Measurements from ENCODE around the gene BTBD16.

BTBD16 gene

DNA sequence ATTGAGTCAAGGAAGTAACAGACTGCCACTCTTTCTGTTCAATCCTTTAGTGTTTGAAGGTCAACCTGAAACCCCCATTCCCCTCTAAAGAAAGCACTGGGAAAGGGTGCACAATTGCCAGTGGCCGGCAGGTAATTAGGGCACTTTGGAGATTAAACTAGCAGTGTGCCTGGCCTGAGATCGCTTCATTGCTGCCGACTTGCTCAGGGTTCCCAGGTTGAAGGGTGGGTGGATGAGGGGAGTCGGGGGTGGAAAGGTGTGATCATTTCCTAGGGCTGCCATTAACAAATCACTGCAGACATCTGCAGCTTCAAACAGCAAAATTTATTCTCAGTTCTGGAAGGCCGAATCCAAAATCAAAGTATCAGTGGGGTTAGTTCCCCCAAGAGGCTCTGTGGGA lies 16.3 kb upstream of the BTBD16 start:
- H3K4me3 ChIP-seq (ENCODE audit: low read length), result no peak overlapping the region
- TF ChIP-seq ZNF274 (IDR thresholded peaks at IDR 0.05; ENCODE audit: low read depth, low read length), result no peak

DNA sequence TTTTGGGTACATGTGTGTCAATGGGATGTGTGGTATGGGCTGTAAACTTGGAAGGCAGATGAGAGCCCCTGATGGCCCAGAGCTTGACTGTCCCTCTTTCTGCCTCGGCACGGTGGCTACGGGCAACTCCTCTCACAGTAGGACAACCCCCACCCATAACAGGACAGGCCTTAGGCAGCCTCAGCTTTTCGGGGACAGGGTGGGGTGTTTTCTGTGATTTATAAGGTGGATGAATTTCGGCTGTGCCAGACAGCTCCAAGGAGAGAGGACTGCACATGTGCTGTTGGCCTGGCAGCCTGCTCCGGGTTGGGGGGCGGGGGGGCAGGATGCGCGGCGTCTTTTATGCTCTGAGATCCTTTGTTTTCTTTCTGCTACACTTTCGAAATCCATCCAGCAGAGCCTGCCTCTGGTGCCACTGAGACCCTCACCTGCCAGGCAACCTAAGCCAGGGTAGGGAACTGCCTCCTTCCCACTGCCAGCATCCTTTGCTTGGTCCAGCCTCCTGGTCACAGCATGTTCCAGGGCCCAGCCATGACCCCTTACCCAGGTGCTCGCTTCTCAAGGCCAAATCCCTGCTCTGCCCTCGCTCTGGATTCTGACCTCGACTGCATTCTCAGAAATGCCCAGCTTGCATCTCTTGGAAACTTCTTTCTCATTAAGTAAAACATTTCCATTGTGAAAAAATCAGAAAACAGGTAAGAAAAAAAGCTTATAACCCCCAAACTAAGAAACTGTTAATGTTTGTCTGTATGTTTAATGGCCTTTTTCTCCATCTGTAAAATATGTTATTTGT lies 15.4 kb upstream of the BTBD16 start:
- no peak overlapping the region for H3K4me3 ChIP-seq (ENCODE audit: low read length)
- no peak for TF ChIP-seq ZNF274 (IDR thresholded peaks at IDR 0.05; ENCODE audit: low read depth, low read length)

DNA sequence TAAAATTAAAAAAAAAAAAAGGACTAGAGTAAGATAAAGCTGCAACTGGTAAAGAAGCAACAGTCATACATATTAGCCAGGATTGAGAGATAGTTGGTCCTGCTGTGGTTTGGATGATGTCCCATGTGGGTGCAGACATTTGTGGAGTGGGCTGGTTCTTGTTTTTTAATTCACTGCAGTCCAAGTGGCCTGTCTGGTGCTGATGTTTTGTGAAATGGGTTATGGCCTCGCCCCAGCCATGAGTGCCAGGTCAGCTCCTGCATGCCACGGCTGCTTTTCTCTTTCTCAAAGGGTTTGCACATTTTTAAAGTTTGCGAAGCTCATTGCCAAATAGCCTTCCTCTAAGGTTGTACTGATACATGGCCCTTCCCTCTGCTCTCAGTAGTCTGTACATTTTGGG lies 14.1 kb upstream of the BTBD16 start:
- no peak for TF ChIP-seq ZNF274 (IDR thresholded peaks at IDR 0.05; ENCODE audit: low read depth, low read length)
- H3K4me3 ChIP-seq (ENCODE audit: low read length), result no peak overlapping the region

DNA sequence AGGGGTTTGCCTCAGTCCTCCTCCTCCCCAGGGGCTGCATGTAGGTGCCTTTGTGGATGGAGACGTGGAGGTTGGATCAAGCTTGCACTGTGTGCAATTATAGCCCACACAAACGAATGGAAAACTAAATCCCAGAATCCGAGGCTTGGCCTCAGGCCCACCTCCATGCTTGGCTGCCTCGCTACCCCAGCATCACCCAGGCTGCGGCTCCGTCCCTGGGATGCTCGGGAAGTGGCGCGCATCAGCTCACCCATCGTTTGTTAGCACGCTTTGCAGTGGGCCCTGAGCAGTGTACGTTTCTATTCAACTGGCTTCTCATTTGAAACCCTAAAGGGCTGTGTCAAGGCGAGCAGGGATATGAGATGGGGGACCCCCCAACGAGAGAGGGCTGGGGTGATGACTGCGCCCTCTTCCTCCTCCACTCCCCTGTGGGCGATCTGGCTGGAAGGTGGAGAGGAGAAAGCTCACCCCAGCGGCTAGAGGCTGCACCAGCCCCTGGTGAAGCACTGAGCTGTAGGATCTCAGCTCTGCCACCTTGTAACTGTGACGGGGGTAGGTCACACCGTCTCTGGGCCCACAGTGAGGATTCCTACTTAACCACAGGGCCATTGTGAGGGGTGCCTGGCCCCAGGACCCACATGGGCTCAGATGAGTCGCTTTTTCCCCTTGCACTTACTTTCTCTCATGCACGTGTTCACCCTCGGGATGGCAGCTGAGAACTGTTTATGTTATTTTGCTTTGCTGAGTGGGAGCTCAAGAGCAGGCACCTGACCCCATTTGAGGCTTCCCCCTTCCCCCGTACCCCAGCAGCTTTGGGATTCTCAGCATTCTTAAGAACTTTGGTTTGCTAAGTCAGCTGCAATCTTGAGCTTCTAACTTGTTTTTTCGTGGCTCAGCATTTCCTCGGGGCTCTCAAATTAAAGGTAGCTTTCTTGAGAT lies 12.7 kb upstream of the BTBD16 start:
- H3K4me3 ChIP-seq (ENCODE audit: low read length), result no peak overlapping the region
- TF ChIP-seq ZNF274 (IDR thresholded peaks at IDR 0.05; ENCODE audit: low read depth, low read length), result no peak

DNA sequence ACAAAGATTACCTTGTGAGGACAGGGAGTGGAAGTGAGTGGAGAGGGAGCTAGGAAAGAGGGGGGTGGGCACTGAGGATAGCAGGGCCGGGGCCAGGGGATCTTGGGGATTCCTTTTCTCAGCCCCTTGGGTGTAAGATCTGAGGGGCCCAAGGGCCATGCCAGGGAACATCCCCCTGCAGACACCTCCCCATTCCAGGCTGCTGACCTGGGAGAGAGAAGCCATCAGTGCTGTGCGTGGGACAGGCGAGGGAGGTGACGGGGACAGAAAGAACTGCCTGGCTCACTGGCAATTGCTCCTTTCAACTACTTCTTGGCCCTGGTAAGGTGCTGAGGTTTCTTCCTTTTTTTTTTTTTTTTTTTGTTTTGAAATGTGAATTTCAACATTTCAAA lies 12.0 kb upstream of the BTBD16 start:
- TF ChIP-seq ZNF274 (IDR thresholded peaks at IDR 0.05; ENCODE audit: low read depth, low read length), result no peak
- no peak overlapping the region for H3K4me3 ChIP-seq (ENCODE audit: low read length)

DNA sequence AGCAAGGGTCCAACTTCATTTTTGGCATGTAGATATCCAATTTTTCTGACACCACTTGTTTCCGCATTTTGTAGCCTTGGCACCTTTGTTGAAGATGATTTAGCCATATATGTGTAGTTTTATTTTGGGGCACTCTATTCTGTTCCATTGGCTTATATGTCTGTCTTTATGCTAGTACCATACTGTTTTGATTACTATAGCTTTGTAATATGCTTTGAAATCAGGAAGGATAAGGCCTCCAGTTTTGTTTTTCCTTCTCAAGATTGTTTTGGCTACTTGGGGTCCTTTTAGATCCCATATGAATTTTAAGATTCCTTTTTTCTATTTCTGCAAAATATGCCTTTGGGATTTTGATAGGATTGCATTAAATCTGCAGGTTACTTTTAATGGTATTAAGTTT lies 9.5 kb upstream of the BTBD16 start:
- no peak for TF ChIP-seq ZNF274 (IDR thresholded peaks at IDR 0.05; ENCODE audit: low read depth, low read length)
- H3K4me3 ChIP-seq (ENCODE audit: low read length), result no peak overlapping the region

DNA sequence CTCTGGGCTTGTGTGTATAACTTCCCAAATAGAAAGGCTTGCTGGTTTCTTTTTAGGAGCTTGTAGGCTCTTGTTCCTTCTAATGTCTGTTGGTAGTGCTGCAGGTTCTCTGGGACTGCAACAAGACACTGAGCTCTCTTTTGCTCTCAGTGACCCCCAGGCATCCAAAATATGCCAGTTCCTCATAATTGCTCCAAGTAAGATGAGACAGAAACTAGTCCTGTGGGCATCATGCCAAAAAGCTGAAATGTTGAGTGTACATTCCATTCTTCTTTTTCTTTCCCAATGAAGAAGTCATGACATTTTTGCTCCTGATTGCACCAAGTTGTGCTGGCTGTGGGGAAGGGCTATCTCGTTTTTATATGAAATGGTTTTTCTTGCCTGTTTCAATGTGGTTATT lies 7.1 kb upstream of the BTBD16 start:
- no peak for TF ChIP-seq ZNF274 (IDR thresholded peaks at IDR 0.05; ENCODE audit: low read depth, low read length)
- H3K4me3 ChIP-seq (ENCODE audit: low read length), result no peak overlapping the region

DNA sequence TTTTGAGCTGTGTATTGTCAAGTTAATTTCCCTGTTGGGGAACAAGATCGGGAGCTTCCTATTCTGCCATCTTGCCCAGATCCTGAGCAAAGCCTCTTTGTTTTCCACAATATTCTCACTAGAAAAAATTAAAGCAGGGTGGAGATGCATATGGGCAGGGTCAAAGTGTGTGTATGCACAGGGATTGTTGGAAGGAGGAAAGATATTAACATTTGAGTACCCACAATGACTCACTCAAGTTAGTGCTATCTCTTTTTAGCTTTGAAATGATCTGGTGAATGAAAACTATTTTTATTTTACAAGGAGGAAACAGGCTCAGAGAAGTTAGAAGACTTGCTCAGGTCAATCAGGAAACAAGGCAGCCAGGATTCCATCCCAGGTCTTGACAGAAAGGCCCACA lies 6.7 kb upstream of the BTBD16 start:
- TF ChIP-seq ZNF274 (IDR thresholded peaks at IDR 0.05; ENCODE audit: low read depth, low read length), result no peak
- no peak overlapping the region for H3K4me3 ChIP-seq (ENCODE audit: low read length)

DNA sequence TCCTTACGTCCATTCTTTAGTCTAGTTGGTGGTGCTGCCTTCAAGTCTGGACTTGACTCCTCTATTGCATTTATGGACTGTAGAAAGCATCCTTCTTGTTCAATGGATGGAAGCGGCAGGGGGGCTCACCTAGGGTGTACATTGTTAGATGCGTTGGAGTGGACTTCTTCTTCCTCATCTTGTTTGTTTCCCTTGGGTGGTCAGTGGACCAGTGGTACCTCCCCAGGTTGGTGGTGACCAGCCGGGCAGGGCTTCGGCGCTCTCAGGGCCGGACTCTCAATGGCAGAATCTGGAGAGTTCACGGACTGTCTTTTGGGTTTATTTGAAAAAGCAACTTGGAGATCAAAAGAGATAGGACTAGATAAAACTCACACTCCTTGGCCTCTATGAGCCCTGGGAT lies 6.2 kb upstream of the BTBD16 start:
- no peak for TF ChIP-seq ZNF274 (IDR thresholded peaks at IDR 0.05; ENCODE audit: low read depth, low read length)
- no peak overlapping the region for H3K4me3 ChIP-seq (ENCODE audit: low read length)

DNA sequence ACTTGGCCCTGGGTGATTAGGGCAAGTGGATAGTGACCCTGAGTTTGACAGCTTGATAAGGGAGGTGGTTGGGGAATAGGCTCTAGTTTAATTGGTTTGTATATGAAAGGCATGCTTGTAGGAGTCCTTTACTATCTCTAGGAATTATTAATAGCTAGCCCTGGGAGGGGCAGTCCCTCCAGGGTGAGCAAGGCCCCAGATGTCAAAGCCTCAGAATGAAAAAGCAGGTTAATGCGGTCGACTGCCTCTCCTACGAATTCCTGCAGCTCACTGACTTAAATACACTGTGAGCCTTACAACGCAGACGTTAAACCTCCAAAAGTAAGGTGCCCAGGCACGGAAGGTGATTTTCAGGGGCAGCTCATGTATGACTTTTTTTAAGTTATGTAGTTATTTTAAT lies 5.2 kb upstream of the BTBD16 start:
- no peak overlapping the region for H3K4me3 ChIP-seq (ENCODE audit: low read length)
- TF ChIP-seq ZNF274 (IDR thresholded peaks at IDR 0.05; ENCODE audit: low read depth, low read length), result no peak

DNA sequence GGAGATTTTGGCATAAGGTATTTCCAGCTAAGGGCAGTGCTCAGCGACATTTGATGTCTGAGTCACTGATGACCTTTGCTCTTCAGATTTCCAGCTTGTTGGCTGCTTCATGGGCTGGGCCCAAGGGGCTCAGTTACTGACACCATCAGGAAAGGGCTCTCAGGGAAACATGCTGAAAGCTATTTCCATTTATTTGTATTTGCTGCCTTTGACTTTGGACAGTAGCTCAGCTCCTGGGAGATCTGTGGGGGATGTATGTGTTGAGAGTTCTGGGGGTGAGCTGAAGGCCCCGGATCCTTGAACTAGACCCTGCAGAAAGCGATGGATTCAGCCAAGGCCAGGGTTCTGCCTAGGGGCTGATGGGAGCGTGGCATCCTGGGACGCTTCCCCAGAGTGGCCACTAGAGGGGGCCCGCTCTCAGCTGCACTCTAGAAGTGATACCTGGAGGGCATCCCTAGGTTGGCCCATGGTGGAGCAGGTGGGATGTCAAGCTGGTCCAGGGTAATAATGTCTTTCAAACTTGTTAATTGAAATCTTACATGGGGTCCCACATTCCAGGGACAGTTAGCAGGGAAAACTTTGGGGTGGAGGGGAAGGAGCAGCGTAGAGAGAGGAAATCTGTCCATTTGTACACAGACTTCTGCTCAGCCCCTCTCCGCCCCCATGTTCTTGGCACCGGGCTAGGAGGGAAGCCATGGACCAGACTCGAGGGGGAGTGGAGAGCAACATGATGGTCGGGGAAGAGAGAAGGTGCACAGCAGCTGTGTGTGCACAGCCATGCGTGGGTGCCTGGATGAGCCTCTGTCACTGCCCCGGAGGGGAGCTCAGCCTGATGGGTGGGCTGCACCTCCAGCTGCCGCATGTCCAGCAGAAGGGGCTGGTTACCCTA lies 3.0 kb upstream of the BTBD16 start:
- no peak overlapping the region for H3K4me3 ChIP-seq (ENCODE audit: low read length)
- no peak for TF ChIP-seq ZNF274 (IDR thresholded peaks at IDR 0.05; ENCODE audit: low read depth, low read length)

DNA sequence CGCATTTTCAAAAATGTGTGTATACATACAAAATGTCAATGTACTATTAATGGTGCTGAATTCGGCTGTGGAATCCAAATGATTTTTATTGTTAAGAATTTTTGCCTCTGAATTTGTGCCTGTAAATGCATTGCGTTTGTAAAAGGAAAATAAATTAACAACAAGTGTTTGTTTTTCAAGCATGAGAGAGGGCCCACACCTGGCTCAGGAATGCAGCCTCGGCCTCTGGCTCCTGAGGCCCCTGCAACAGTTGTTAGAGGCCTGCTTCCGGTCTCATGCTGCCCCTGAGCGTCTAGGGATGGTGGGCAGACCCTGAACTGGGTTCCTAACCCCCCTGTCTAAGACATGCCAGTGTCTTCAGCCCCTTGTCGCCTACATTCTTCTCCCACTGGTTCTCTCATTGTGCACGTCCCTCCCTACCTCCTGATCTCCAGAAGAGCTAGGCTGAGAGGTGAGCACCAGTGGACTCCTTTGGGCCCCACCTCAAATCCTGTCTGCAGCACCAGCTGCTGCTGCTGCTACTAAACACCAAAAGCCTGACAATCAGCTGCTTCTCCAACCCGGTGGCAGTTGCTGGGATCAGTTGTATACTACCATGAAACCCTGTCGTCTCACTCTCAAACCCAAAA lies 1.9 kb upstream of the BTBD16 start:
- TF ChIP-seq ZNF274 (IDR thresholded peaks at IDR 0.05; ENCODE audit: low read depth, low read length), result no peak
- no peak overlapping the region for H3K4me3 ChIP-seq (ENCODE audit: low read length)

DNA sequence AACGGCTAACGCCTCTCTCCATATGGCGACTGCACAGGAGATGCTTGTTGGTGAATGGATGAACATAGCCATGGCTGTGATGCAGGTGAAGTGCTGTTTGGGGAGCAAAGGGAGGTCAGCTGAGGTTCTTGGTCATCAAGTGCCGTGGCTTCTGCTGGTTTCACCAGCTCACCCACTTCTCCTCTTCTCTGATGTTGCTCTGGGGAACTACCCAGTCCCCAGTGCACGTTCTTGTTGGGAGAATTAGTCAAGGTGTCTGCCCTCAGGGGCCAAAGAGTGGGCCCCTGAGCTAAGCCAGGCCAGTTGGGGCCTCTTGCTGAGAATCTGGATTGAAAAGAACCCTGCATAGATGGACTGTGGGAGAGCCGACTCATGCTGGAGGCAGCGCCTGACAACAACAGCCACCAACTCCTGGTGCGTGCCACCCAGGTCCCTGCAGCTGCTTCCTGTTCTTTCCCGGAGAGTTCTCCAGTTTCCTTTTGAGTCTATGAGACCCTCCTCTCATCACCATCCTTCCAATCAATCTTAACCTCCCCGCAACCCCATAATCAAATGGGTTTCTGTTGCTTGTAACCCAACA lies 3.0 kb downstream of the BTBD16 start:
- no peak overlapping the region for H3K4me3 ChIP-seq (ENCODE audit: low read length)
- no peak for TF ChIP-seq ZNF274 (IDR thresholded peaks at IDR 0.05; ENCODE audit: low read depth, low read length)

All from GM08714 (cell line).